ENCODE measurements around the gene PPP3CA.

The PPP3CA gene

GRCh38 chr4:101315041-101315440 is 32.3 kb downstream of the PPP3CA start:
- CTCF ChIA-PET: no interaction called here
- peaks cover under 1% of the 10 kb centered on the region for H3K4me1 Mint-ChIP-seq
- no peak for DNase-seq
- peaks cover 8% of the 10 kb centered on the region for H3K36me3 Mint-ChIP-seq
- no peak overlapping the region for H3K4me3 Mint-ChIP-seq
- H3K9me3 Mint-ChIP-seq: peaks cover 8% of the 10 kb centered on the region
- H3K27ac Mint-ChIP-seq: no peak overlapping the region
- no peaks in the 10 kb centered on the region for H3K27me3 Mint-ChIP-seq

GRCh38 chr4:101309925-101310324 is 37.4 kb downstream of the PPP3CA start:
- H3K27me3 Mint-ChIP-seq: no peaks in the 10 kb centered on the region
- H3K27ac Mint-ChIP-seq: no peak overlapping the region
- DNase-seq: no peak
- H3K4me1 Mint-ChIP-seq: peaks cover 24% of the 10 kb centered on the region
- H3K36me3 Mint-ChIP-seq: peaks cover 4% of the 10 kb centered on the region
- H3K4me3 Mint-ChIP-seq: no peak overlapping the region
- no peaks in the 10 kb centered on the region for H3K9me3 Mint-ChIP-seq
- CTCF ChIA-PET: interaction anchor here (1.4 kb wide), 1 partner anchor 421 kb away, joined by 3 read pairs; no protein-coding TSS in a partner anchor

GRCh38 chr4:101307899-101308298 is 39.4 kb downstream of the PPP3CA start:
- peaks cover 3% of the 10 kb centered on the region for H3K36me3 Mint-ChIP-seq
- H3K27me3 Mint-ChIP-seq: no peaks in the 10 kb centered on the region
- peaks cover 24% of the 10 kb centered on the region for H3K4me1 Mint-ChIP-seq
- no peak overlapping the region for H3K27ac Mint-ChIP-seq
- no peak for DNase-seq
- CTCF ChIA-PET: no interaction called here
- no peak overlapping the region for H3K4me3 Mint-ChIP-seq
- H3K9me3 Mint-ChIP-seq: no peaks in the 10 kb centered on the region

GRCh38 chr4:101306764-101307615 is 40.3 kb downstream of the PPP3CA start:
- peaks cover 3% of the 10 kb centered on the region for H3K36me3 Mint-ChIP-seq
- CTCF ChIA-PET: interaction anchor here (0.6 kb wide), 1 partner anchor 240 kb away, joined by 3 read pairs; no protein-coding TSS in a partner anchor
- no peak for DNase-seq
- no peak overlapping the region for H3K27ac Mint-ChIP-seq
- H3K27me3 Mint-ChIP-seq: no peaks in the 10 kb centered on the region
- H3K4me3 Mint-ChIP-seq: no peak overlapping the region
- H3K4me1 Mint-ChIP-seq: peaks cover 24% of the 10 kb centered on the region
- H3K9me3 Mint-ChIP-seq: no peaks in the 10 kb centered on the region

- peaks cover 24% of the 10 kb centered on the region for H3K4me1 Mint-ChIP-seq
- peak; percentile 24 for DNase-seq
- no peaks in the 10 kb centered on the region for H3K9me3 Mint-ChIP-seq
- CTCF ChIA-PET: no interaction called here
- H3K36me3 Mint-ChIP-seq: peaks cover 3% of the 10 kb centered on the region
- no peak overlapping the region for H3K27ac Mint-ChIP-seq
- H3K27me3 Mint-ChIP-seq: no peaks in the 10 kb centered on the region
- no peak overlapping the region for H3K4me3 Mint-ChIP-seq
Measured at GRCh38 chr4:101306225-101306624, 41.1 kb downstream of the PPP3CA start.

GRCh38 chr4:101304916-101305315 is 42.4 kb downstream of the PPP3CA start:
- CTCF ChIA-PET: no interaction called here
- Mint-ChIP-seq H3K4me1 (peaks cover 22% of the 10 kb centered on the region), H3K4me3 (no peak overlapping the region), H3K36me3 (peaks cover 3% of the 10 kb centered on the region), H3K9me3 (no peaks in the 10 kb centered on the region), H3K27ac (no peak overlapping the region), H3K27me3 (no peaks in the 10 kb centered on the region)
- no peak for DNase-seq

GRCh38 chr4:101299899-101300540 is 47.3 kb downstream of the PPP3CA start:
- Mint-ChIP-seq H3K36me3 (no peaks in the 10 kb centered on the region), H3K27me3 (no peaks in the 10 kb centered on the region), H3K9me3 (no peaks in the 10 kb centered on the region), H3K4me1 (peaks cover under 1% of the 10 kb centered on the region), H3K27ac (no peak overlapping the region), H3K4me3 (no peak overlapping the region)
- no peak for DNase-seq
- CTCF ChIA-PET: no interaction called here

- no peaks in the 10 kb centered on the region for H3K9me3 Mint-ChIP-seq
- CTCF ChIA-PET: no interaction called here
- no peaks in the 10 kb centered on the region for H3K27me3 Mint-ChIP-seq
- no peak overlapping the region for H3K27ac Mint-ChIP-seq
- no peaks in the 10 kb centered on the region for H3K4me1 Mint-ChIP-seq
- no peaks in the 10 kb centered on the region for H3K36me3 Mint-ChIP-seq
- no peak overlapping the region for H3K4me3 Mint-ChIP-seq
- DNase-seq: no peak
Measured at GRCh38 chr4:101299021-101299420, 48.3 kb downstream of the PPP3CA start.

- no peak for DNase-seq
- no peaks in the 10 kb centered on the region for H3K9me3 Mint-ChIP-seq
- H3K36me3 Mint-ChIP-seq: no peaks in the 10 kb centered on the region
- H3K4me1 Mint-ChIP-seq: no peaks in the 10 kb centered on the region
- CTCF ChIA-PET: no interaction called here
- no peak overlapping the region for H3K4me3 Mint-ChIP-seq
- no peak overlapping the region for H3K27ac Mint-ChIP-seq
- H3K27me3 Mint-ChIP-seq: no peaks in the 10 kb centered on the region
Measured at GRCh38 chr4:101295691-101296090, 51.6 kb downstream of the PPP3CA start.

- CTCF ChIA-PET: no interaction called here
- DNase-seq: no peak
- H3K4me3 Mint-ChIP-seq: no peak overlapping the region
- no peaks in the 10 kb centered on the region for H3K27me3 Mint-ChIP-seq
- no peaks in the 10 kb centered on the region for H3K4me1 Mint-ChIP-seq
- no peaks in the 10 kb centered on the region for H3K36me3 Mint-ChIP-seq
- no peak overlapping the region for H3K27ac Mint-ChIP-seq
- no peaks in the 10 kb centered on the region for H3K9me3 Mint-ChIP-seq
Measured at GRCh38 chr4:101294597-101294996, 52.7 kb downstream of the PPP3CA start.

- H3K27ac Mint-ChIP-seq: no peak overlapping the region
- DNase-seq: no peak
- CTCF ChIA-PET: interaction anchor here (1.1 kb wide), 1 partner anchor 10 kb away, joined by 3 read pairs; no protein-coding TSS in a partner anchor
- no peak overlapping the region for H3K4me3 Mint-ChIP-seq
- H3K36me3 Mint-ChIP-seq: no peaks in the 10 kb centered on the region
- no peaks in the 10 kb centered on the region for H3K27me3 Mint-ChIP-seq
- no peaks in the 10 kb centered on the region for H3K4me1 Mint-ChIP-seq
- H3K9me3 Mint-ChIP-seq: no peaks in the 10 kb centered on the region
Measured at GRCh38 chr4:101292901-101293300, 54.4 kb downstream of the PPP3CA start.

- Mint-ChIP-seq H3K4me3 (no peak overlapping the region), H3K27me3 (no peaks in the 10 kb centered on the region), H3K9me3 (no peaks in the 10 kb centered on the region), H3K27ac (no peak overlapping the region), H3K4me1 (no peaks in the 10 kb centered on the region), H3K36me3 (no peaks in the 10 kb centered on the region)
- no peak for DNase-seq
- CTCF ChIA-PET: interaction anchor here (1.1 kb wide), 1 partner anchor 9 kb away, joined by 3 read pairs; no protein-coding TSS in a partner anchor
Measured at GRCh38 chr4:101292214-101292613, 55.1 kb downstream of the PPP3CA start.

- no peak for DNase-seq
- no peaks in the 10 kb centered on the region for H3K4me1 Mint-ChIP-seq
- H3K27ac Mint-ChIP-seq: no peak overlapping the region
- no peaks in the 10 kb centered on the region for H3K9me3 Mint-ChIP-seq
- H3K27me3 Mint-ChIP-seq: no peaks in the 10 kb centered on the region
- H3K36me3 Mint-ChIP-seq: no peaks in the 10 kb centered on the region
- CTCF ChIA-PET: no interaction called here
- no peak overlapping the region for H3K4me3 Mint-ChIP-seq
Measured at GRCh38 chr4:101291198-101291597, 56.1 kb downstream of the PPP3CA start.

GRCh38 chr4:101290654-101291053 is 56.7 kb downstream of the PPP3CA start:
- DNase-seq: no peak
- no peaks in the 10 kb centered on the region for H3K4me1 Mint-ChIP-seq
- CTCF ChIA-PET: no interaction called here
- H3K36me3 Mint-ChIP-seq: no peaks in the 10 kb centered on the region
- no peaks in the 10 kb centered on the region for H3K9me3 Mint-ChIP-seq
- no peak overlapping the region for H3K4me3 Mint-ChIP-seq
- H3K27me3 Mint-ChIP-seq: no peaks in the 10 kb centered on the region
- no peak overlapping the region for H3K27ac Mint-ChIP-seq

- Mint-ChIP-seq H3K36me3 (no peaks in the 10 kb centered on the region), H3K27ac (no peak overlapping the region), H3K9me3 (no peaks in the 10 kb centered on the region), H3K27me3 (no peaks in the 10 kb centered on the region), H3K4me1 (peaks cover 4% of the 10 kb centered on the region), H3K4me3 (no peak overlapping the region)
- DNase-seq: no peak
- CTCF ChIA-PET: no interaction called here
Measured at GRCh38 chr4:101289306-101289705, 58.0 kb downstream of the PPP3CA start.

Measured in activated naive CD4-positive, alpha-beta T cell treated with anti-CD3 and anti-CD28 coated beads, Interleukin-2, amount 10 ng/mL, durations not matched to agents 7 days and 5 days (primary cell).